CD4-positive, alpha-beta T cell treated with Interleukin-17A for 1 hour (primary cell): Measurements from ENCODE around the gene CACNA2D4.

Experiments
- DNase-seq: peaks from one replicate; pipeline ENCODE4 v3.0.0-alpha.2; 2020

Gene CACNA2D4

DNA sequence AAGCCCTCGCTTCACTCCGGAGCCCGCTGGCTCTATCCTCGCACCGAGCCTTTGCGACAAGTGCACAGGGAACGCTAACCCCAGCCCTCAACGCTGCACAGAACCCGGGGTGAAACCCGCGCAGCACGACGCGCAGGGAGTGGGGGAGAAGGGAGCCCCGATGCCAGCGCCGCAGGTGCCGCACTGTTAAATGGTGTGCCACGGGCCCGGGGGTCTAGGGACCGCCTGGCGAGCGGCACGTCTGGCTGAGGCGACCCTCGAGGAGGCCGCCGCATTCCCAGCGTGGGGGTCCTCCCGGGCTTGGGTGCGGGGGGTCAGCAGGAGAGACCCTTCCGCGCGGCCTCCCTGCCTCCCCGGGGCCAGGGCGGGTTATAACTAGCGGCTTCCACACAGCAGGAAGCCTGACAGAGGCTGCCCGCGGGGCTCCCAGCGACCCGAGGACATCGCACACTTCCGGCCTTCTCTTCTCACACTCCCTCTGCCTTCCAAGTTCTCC is 121.9 kb downstream of the CACNA2D4 start:
- peak; percentile 50 for DNase-seq

DNA sequence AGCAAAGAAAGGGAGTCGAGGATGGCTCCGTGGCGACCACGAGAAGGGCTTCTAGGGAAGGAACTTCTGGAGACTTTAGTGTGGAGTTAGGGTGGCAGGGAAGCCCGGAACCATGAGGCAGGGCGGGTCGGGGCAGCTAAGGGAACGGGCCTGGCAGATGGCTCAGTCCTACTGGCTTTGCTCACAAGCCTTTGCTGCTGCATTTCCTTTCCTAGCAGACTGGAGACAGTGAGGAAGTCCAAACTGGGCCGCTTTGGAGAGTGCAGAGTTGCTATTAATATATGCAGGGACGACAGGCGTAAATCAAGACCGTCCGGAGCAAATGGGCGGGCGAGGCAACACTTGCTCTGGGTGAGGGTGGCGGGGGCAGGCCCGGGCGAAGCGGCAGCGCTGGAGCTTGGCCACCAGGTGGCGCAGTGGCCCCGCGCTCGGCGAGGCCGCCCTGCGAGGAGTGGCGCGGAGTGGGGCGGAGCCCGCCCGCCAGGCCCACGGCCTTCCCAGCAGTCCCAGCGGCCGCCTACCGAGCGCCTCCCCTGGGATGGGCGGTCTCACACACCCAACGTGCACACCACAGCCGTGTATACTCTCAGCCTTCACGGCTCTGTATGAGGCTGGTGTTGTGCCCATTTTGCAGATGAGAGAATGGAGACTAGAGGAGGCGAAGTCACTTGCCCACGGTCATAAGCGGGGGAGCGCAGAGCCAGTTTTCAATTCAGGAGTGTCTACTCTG is 122.5 kb downstream of the CACNA2D4 start:
- DNase-seq, result peak; percentile 94

DNA sequence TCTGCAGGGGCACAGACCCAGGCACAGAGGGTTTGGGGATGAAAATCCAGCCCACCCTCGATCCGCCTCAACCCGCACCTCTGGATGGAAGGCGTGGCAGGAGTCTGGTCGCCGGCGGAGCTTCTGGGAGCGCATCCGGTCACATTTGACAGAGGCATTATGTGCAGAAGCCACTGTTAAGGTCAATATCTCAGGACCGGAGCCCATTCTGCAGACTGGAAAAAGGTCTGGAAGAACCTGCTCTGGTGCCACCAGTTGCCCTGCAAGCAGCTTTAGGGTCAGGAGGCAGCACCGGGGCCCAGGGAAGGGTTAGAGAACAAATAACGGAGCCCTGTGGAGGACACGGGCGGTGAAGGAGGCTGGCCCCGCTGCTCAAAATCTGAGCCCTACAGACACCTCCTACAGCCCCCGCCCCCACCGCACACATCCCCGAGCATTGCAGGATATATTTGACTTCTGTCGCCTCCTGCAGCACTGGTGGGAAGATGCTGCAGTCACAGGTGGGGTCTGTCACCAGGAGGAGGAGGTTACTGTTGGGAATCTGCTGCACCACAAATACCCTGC is 123.1 kb downstream of the CACNA2D4 start:
- no peak for DNase-seq

GRCh38 chr12:1794440-1795090 is 123.9 kb downstream of the CACNA2D4 start:
- DNase-seq, result no peak

GRCh38 chr12:1793426-1794210 is 124.8 kb downstream of the CACNA2D4 start:
- DNase-seq, result no peak

- DNase-seq, result no peak
Observed at GRCh38 chr12:1792406-1792805, 126.0 kb downstream of the CACNA2D4 start.

GRCh38 chr12:1791104-1791841 is 127.2 kb downstream of the CACNA2D4 start:
- peak; percentile 79 for DNase-seq

- no peak for DNase-seq
Observed at GRCh38 chr12:1790444-1790843, 128.0 kb downstream of the CACNA2D4 start.

DNA sequence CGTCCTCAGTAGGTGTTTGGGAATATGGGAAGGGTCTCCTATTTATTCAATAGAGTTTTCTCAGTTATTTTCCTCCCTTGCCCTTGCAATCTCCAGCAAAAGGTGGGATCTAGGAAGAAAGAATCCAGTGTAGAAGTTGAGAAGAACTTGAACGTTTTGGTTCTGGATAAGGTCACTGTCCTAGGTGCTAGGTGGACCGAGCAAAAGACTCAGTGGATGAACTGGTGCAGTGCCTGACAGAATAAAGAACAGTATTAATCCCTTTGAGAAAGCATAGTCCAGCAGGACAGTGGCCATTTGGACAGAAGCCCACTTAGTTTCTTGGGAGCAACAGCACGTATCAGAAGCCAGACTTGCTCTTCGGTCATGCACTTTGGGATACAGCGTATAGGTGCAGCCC is 130.7 kb downstream of the CACNA2D4 start:
- no peak for DNase-seq

- DNase-seq, result no peak
Observed at GRCh38 chr12:1782215-1782614, 136.2 kb downstream of the CACNA2D4 start.

DNA sequence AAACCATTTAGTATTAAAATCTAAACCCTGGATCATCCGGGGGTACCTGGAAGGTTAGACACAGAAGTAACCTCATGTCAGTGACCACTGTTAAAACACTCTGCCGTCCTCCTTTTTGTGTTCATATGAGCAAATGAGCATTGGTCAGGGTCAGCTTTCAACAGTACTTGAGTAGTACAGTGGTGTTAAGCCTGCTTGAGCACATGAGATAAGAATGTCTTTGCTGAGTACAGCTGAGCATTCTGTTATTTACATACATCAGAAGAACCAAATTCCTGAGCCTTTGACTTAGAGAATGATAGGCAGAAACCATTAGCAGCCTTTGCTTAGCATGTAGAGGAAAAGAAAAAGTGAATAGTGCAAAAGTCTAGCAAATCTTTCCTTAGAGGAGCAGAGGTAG is 136.7 kb downstream of the CACNA2D4 start:
- DNase-seq, result no peak

DNA sequence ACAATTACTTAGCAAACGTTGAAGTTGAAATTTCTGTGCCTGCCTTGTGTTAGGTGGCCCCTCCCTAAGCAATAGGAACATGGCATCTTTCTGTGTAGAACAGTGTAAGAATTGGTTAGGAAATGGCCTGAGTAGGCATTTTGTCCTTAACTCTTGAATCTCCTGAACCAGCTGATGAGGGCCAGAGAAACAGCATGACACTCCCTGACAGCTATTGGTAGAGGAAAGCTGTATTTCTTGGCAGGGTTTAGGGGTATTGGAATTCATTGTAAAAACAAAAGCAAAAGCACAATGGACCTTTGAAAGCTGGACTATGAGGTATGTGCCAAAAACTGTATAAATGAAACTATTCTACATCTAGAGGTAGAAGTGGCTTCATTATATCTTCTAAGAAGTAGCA is 138.7 kb downstream of the CACNA2D4 start:
- no peak for DNase-seq

DNA sequence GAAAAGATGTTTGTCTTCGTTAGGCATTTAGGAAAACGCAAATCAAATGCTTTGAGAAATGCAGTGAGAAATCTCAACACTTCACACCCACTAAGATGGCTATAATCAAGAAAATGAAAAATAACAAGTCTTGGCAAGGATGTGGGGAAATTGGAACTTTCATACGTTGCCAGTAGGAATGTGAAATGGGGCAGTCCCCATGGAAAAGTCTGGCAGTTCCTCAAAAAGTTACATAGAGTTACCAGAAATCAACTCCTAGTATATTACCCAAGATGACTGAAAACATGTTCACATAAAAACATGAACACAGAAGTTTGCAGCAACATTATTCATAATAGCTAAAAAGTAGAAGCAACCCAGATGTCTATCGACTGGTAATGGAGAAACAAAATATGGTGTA is 139.5 kb downstream of the CACNA2D4 start:
- DNase-seq, result no peak

GRCh38 chr12:1777798-1778197 is 140.7 kb downstream of the CACNA2D4 start:
- no peak for DNase-seq

- no peak for DNase-seq
Observed at GRCh38 chr12:1776170-1776921, 142.1 kb downstream of the CACNA2D4 start.

DNA sequence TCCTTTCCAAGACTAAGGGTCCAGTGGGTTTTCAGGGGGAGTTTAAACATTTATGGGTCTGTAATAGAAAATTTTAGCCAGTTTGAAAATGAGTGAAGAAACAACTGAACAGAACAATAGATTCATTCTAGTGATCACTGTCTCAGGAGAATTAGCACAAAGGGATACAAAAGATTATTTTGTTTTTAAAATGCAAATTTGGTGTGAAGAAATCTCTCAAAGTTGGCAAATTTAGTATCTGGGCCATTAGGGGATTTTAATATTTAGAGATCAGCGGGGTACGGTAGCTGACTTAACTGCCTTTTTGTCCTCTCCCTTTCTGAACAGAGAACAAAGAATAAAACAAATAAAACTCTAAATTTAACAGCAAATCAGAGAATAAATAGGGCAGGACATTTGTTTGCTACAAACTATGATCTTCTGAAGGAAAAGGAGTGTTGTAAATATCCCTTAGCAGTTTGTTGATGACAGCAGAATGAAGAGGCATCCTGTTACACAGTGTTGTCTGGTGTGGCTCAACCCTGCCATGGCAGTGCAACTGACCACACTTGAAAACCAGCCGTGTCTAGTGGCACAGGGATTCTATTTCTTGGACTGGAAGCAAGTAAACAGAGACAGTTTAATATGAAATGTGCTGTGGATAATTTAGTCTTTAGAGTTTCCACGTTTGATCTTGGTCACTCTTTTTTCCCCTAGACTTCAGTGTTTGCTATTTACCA is 144.4 kb downstream of the CACNA2D4 start:
- no peak for DNase-seq

DNA sequence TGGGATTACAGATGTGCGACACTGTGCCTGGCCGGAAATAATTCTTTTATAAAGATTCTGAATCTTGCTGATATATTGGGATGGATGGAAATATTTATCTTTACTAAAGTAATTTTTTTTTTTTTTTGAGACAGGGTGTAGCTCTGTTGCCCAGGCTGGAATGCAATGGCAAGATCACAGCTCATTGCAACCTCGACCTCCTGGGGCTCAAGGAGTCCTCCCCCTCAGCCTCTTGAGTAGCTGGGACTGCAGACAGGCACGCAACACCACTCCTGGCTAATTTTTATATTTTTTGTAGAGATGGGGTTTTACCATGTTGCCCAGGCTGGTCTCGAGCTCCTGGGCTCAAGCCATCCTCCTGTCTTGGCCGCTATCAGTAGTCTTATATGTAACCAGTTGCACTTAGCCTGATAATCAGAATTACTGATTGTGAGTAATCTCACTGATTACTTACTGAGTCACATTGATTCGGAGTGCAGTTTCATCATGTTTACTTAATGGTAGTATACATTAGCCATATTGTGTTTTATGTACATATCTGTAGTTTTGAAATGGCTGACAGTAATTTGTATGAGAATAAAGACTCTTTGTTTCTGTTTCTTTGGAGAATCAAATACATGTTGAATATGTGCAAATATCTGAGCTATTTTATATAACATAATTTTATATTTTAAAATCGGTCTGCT is 148.5 kb downstream of the CACNA2D4 start:
- DNase-seq, result no peak

GRCh38 chr12:1768615-1769014 is 149.8 kb downstream of the CACNA2D4 start:
- no peak for DNase-seq

GRCh38 chr12:1767407-1768090 is 150.9 kb downstream of the CACNA2D4 start:
- DNase-seq, result no peak

DNA sequence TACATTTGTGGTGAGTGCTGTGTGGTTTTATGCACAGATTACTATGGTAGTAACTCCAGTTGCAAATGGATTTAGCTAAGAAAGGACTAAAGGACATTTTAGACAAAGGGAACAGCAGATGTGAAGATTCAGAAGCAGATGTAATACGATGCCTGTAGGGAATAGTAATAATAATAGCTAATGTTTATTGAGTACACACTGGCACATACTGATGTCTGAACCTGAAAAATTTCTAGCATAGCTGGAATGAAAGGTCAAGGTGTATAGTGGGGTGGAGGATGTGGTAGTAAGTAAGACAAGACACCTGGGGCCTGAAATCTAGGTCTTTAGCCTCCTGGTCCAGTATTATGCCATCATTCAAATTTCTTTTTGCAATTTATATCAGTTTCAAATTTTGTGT is 152.3 kb downstream of the CACNA2D4 start:
- DNase-seq, result no peak
